Trophoblast cell (in vitro differentiated cells and primary cell): ENCODE data around the gene PCOLCE2.

Experiments
- DNase-seq, 2 donors: peaks; one replicate each; pipeline ENCODE4 v3.0.0-alpha.2; 2016
- H2AFZ ChIP-seq: 2 replicates; pipeline ENCODE4 v1.6.1; 2013; ENCODE audit warnings: low read length, moderate library complexity, mild to moderate bottlenecking; ENCODE audit not compliant: insufficient read depth, poor library complexity
- H2AK5ac ChIP-seq: 2 replicates; pipeline ENCODE4 v1.6.1; 2013; ENCODE audit warnings: mild to moderate bottlenecking, low read length
- H2BK120ac ChIP-seq: 2 replicates; pipeline ENCODE4 v1.6.1; 2013; ENCODE audit warnings: low read length, mild to moderate bottlenecking, moderate library complexity; ENCODE audit not compliant: insufficient read depth, poor library complexity
- H2BK12ac ChIP-seq: 2 replicates; pipeline ENCODE4 v1.6.1; 2013; ENCODE audit warnings: mild to moderate bottlenecking, low read length, moderate library complexity
- H2BK5ac ChIP-seq: 2 replicates; pipeline ENCODE4 v1.6.1; 2013; ENCODE audit warnings: low read length, low read depth, moderate library complexity, mild to moderate bottlenecking; ENCODE audit not compliant: poor library complexity
- H3K14ac ChIP-seq: 2 replicates; pipeline ENCODE4 v1.6.1; 2013; ENCODE audit warnings: mild to moderate bottlenecking, low read length
- H3K18ac ChIP-seq: 2 replicates; pipeline ENCODE4 v1.6.1; 2013; ENCODE audit warnings: mild to moderate bottlenecking, low read length
- H3K23ac ChIP-seq: 2 replicates; pipeline ENCODE4 v1.6.1; 2013; ENCODE audit warnings: low read length
- H3K27ac ChIP-seq: 2 replicates; pipeline ENCODE4 v1.5.1; 2013; ENCODE audit warnings: low read depth, mild to moderate bottlenecking, inconsistent platforms, low read length, moderate library complexity
- H3K27me3 ChIP-seq: 2 replicates; pipeline ENCODE4 v1.6.1; 2013; ENCODE audit warnings: inconsistent platforms, mild to moderate bottlenecking, low read length, moderate library complexity; ENCODE audit not compliant: insufficient read depth
- H3K36me3 ChIP-seq, 2 experiments: 1 replicate in 1 of 2; 2 replicates in 1 of 2; pipeline ENCODE4 v1.6.1; 2013; ENCODE audit warnings: low read length in 2 of 2, mild to moderate bottlenecking in 2 of 2, moderate library complexity in 1 of 2; ENCODE audit not compliant: insufficient read depth in 2 of 2, control insufficient read depth in 1 of 2
- H3K4ac ChIP-seq: 2 replicates; pipeline ENCODE4 v1.6.1; 2013; ENCODE audit warnings: low read depth, mild to moderate bottlenecking, low read length, moderate library complexity
- H3K4me1 ChIP-seq, 2 experiments: 1 replicate in 1 of 2; 2 replicates in 1 of 2; pipeline ENCODE4 v1.6.1; 2013; ENCODE audit warnings: low read length in 2 of 2, mild to moderate bottlenecking in 2 of 2, moderate library complexity in 1 of 2; ENCODE audit not compliant: insufficient read depth in 2 of 2, control insufficient read depth in 1 of 2
- H3K4me2 ChIP-seq: 2 replicates; pipeline ENCODE4 v1.6.1; 2013; ENCODE audit warnings: inconsistent platforms, mild to moderate bottlenecking, low read length, moderate library complexity
- H3K4me3 ChIP-seq: 2 replicates; pipeline ENCODE4 v1.5.1; 2013; ENCODE audit warnings: mild to moderate bottlenecking, low read depth, low read length, inconsistent platforms
- H3K79me1 ChIP-seq: one replicate; pipeline ENCODE4 v1.6.1; 2013; ENCODE audit warnings: low read length
- H3K79me2 ChIP-seq: 2 replicates; pipeline ENCODE4 v1.6.1; 2013; ENCODE audit warnings: low read length, mild to moderate bottlenecking; ENCODE audit not compliant: control insufficient read depth, insufficient read depth, poor library complexity
- H3K9ac ChIP-seq: 2 replicates; pipeline ENCODE4 v1.6.1; 2013; ENCODE audit warnings: mild to moderate bottlenecking, low read length
- H3K9me3 ChIP-seq: 2 replicates; pipeline ENCODE4 v1.6.1; 2013; ENCODE audit warnings: low read depth, mild to moderate bottlenecking, control low read depth, inconsistent platforms, low read length; ENCODE audit not compliant: insufficient read depth
- H4K12ac ChIP-seq: 2 replicates; pipeline ENCODE4 v1.6.1; 2013; ENCODE audit warnings: low read depth, mild to moderate bottlenecking, low read length, moderate library complexity
- H4K8ac ChIP-seq: 2 replicates; pipeline ENCODE4 v1.6.1; 2013; ENCODE audit warnings: low read depth, mild to moderate bottlenecking, low read length, moderate library complexity
- H4K91ac ChIP-seq: one replicate; pipeline ENCODE4 v1.6.1; 2013; ENCODE audit warnings: low read depth, mild to moderate bottlenecking, low read length, moderate library complexity
- WGBS: extraction: QIAGEN DNeasy Blood & Tissue Kit; methylation state at CpG from one replicate; pipeline ENCODE4 v1.1.7; 2013; ENCODE audit warnings: missing lambda C conversion rate; ENCODE audit not compliant: insufficient read length, insufficient coverage; ENCODE audit errors: extremely low coverage; 5-methylcytosine and 5-hydroxymethylcytosine counted together

The PCOLCE2 gene

DNA sequence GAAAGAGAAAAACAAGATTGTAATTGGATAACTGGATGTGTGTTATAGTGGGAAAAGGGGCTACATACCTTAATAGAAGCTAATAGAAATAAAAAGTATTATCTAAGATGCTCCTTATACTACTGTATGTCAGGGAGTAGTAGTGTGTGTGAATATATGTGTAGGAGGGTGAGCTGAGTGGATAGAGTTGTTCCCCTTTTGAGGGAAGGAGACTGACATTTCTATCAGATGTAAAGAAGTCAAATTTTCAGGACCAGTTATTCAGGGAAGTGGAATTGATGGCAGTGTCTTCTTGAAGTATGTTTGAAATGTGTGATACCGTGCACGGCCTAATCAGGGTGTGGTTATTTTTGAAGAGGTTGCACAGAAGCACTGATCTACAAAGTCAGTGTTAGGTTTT is 49.1 kb downstream of the PCOLCE2 start:
- no peak for DNase-seq
- H3K9ac ChIP-seq = no peak overlapping the region
- no peak overlapping the region for H4K8ac ChIP-seq
- H3K4me3 ChIP-seq = no peak overlapping the region
- no peaks in the 10 kb centered on the region for H3K9me3 ChIP-seq
- H2BK120ac ChIP-seq = no peak overlapping the region
- no peak overlapping the region for H2BK5ac ChIP-seq
- no peak overlapping the region for H4K91ac ChIP-seq
- H3K14ac ChIP-seq = no peak overlapping the region
- no peak overlapping the region for H3K27ac ChIP-seq
- no peak overlapping the region for H2AFZ ChIP-seq
- no CpG with 5 or more reads among the region's 2 CpGs for WGBS
- H3K79me1 ChIP-seq = no peaks in the 10 kb centered on the region
- no peak overlapping the region for H2BK12ac ChIP-seq
- H3K79me2 ChIP-seq = no peaks in the 10 kb centered on the region
- no peaks in the 10 kb centered on the region for H3K27me3 ChIP-seq
- no peak overlapping the region for H3K18ac ChIP-seq
- H3K36me3 ChIP-seq = no peaks in the 10 kb centered on the region
- no peak overlapping the region for H3K4me2 ChIP-seq
- H3K4me1 ChIP-seq = no peaks in the 10 kb centered on the region
- no peak overlapping the region for H4K12ac ChIP-seq
- no peak overlapping the region for H2AK5ac ChIP-seq
- no peak overlapping the region for H3K23ac ChIP-seq
- no peak overlapping the region for H3K4ac ChIP-seq

DNA sequence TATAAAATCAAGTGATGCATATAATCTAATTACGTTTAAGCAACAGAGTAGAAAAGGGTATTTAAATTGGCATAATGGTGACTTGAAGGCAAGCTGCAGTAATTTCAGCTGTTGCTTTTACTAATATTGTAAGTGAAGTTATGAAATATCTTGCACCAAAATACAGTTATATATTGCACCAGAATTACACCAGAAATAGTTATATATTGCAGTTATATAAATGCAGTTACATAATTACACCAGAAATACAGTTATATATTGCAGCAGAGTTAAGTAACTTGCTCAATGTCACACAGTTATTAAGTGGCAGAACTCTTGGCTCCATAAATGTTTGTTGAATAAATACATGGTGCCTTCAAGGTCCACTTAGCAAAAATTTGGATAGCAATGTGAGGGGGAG is 51.4 kb downstream of the PCOLCE2 start:
- Histone ChIP-seq H2AFZ (no peak overlapping the region), H3K4me1 (no peaks in the 10 kb centered on the region), H2BK5ac (no peak overlapping the region), H3K9ac (no peak overlapping the region), H2AK5ac (no peak overlapping the region), H3K27me3 (no peaks in the 10 kb centered on the region), H3K4me2 (no peak overlapping the region), H4K91ac (no peak overlapping the region), H3K4ac (no peak overlapping the region), H2BK12ac (no peak overlapping the region), H3K9me3 (no peaks in the 10 kb centered on the region), H3K14ac (no peak overlapping the region), H3K18ac (no peak overlapping the region), H3K79me1 (no peaks in the 10 kb centered on the region), H4K8ac (no peak overlapping the region), H4K12ac (no peak overlapping the region), H2BK120ac (no peak overlapping the region), H3K4me3 (no peak overlapping the region), H3K36me3 (no peaks in the 10 kb centered on the region), H3K23ac (no peak overlapping the region), H3K79me2 (no peaks in the 10 kb centered on the region), H3K27ac (no peak overlapping the region)
- no peak for DNase-seq
- no CpG with 5 or more reads among the region's 1 CpG for WGBS

DNA sequence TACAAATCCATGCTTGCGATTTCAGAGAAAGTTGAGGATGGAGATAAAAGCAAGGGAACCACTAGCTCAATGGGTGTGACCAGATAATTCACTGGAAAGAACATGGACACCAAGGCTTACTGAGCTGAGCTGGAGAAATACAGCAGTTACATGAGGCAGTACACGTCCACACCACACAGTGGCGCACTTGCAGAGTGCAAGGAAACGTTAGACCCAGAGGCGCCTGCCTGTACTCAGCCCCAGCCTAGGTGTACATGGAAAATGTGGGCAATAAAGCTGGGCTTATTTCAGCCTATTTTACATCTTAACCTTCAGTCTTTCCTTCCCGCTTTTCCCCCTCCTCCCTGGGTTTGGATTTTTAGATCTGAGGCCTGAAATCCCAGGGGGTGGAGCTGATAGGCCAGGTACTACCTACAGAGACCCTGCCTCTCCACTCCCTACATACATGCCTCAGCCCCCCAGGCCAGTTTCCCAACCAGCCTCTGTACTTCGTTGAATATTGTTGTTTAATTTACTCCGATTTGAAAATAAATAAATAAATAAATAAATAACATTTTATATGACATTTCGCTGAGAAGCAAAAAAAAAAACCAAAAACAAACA is 60.1 kb downstream of the PCOLCE2 start:
- Histone ChIP-seq H3K27me3 (no peaks in the 10 kb centered on the region), H2AK5ac (no peak overlapping the region), H3K4me3 (no peak overlapping the region), H3K36me3 (no peaks in the 10 kb centered on the region), H3K27ac (no peak overlapping the region), H2AFZ (no peak overlapping the region), H3K9ac (no peak overlapping the region), H4K8ac (no peak overlapping the region), H3K4me1 (no peaks in the 10 kb centered on the region), H3K4me2 (no peak overlapping the region), H3K79me2 (no peaks in the 10 kb centered on the region), H2BK12ac (no peak overlapping the region), H3K79me1 (no peaks in the 10 kb centered on the region), H4K91ac (no peak overlapping the region), H3K9me3 (no peaks in the 10 kb centered on the region), H2BK120ac (no peak overlapping the region), H2BK5ac (no peak overlapping the region), H3K18ac (no peak overlapping the region), H3K14ac (no peak overlapping the region), H3K23ac (no peak overlapping the region), H4K12ac (no peak overlapping the region), H3K4ac (no peak overlapping the region)
- peak; percentile 79 to 93 for DNase-seq
- no CpG with 5 or more reads among the region's 9 CpGs for WGBS

DNA sequence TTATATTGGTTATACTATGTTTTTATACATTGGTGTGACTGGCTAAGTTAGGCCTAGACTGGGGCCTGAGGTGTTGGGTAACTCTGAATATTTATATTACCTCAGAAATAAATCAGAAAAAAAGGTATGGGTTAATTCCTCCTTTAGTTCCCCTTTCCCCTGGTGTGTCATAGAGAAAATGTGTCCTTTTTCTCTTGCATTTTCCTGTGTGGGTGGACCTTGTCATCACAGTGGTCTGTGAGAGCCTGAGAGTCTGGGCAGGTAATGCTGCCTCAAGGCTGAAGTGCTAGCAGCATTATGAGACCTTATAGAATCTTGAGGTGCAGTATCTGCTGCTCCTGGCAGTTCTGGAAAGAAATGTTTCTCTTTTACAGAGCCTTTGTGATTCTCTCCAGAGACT is 69.7 kb downstream of the PCOLCE2 start:
- Histone ChIP-seq H4K12ac (no peak overlapping the region), H3K27ac (no peak overlapping the region), H2AFZ (no peak overlapping the region), H4K8ac (no peak overlapping the region), H3K18ac (no peak overlapping the region), H3K79me2 (no peaks in the 10 kb centered on the region), H4K91ac (no peak overlapping the region), H3K27me3 (no peaks in the 10 kb centered on the region), H3K9me3 (no peaks in the 10 kb centered on the region), H3K23ac (no peak overlapping the region), H3K36me3 (no peaks in the 10 kb centered on the region), H3K79me1 (no peaks in the 10 kb centered on the region), H3K4me3 (no peak overlapping the region), H3K4me2 (no peak overlapping the region), H3K4ac (no peak overlapping the region), H2AK5ac (no peak overlapping the region), H2BK5ac (no peak overlapping the region), H3K9ac (no peak overlapping the region), H2BK120ac (no peak overlapping the region), H3K14ac (no peak overlapping the region), H2BK12ac (no peak overlapping the region), H3K4me1 (no peaks in the 10 kb centered on the region)
- DNase-seq = no peak
